Vagina (tissue), 2 donors: ENCODE results near the gene ASTN2. TPM values are rescaled to one million over a fixed set of nuclear protein-coding genes. Genes with fewer than 3 reads are reported as not detected.

Source experiments
- DNase-seq, 2 donors: peaks; one replicate each; pipeline ENCODE4 v3.0.0-alpha.2; 2017; ENCODE audit errors: extremely low spot score in 2 of 2
- H3K27ac ChIP-seq: fragments of 200-600 bp; sonication (generic); one replicate; pipeline ENCODE4 v1.5.1; 2019
- H3K27me3 ChIP-seq: fragments of 200-600 bp; sonication (generic); one replicate; pipeline ENCODE4 v1.5.1; 2019
- H3K36me3 ChIP-seq, 2 donors: fragments of 200-600 bp; sonication (generic); one replicate each; pipeline ENCODE4 v1.5.1; 2017 to 2019
- H3K4me1 ChIP-seq: fragments of 200-600 bp; sonication (generic); one replicate; pipeline ENCODE4 v1.5.1; 2019
- H3K4me3 ChIP-seq, 2 donors: fragments of 200-600 bp; sonication (generic); 1 replicate in 1 of 2; 2 replicates in 1 of 2; pipeline ENCODE4 v1.5.1; 2016 to 2019
- H3K9me3 ChIP-seq: fragments of 200-600 bp; sonication (generic); one replicate; pipeline ENCODE4 v1.5.1; 2019
- POLR2A ChIP-seq, 2 donors: fragments of 450-650 bp; IDR thresholded peaks; one replicate each; pipeline ENCODE4 v1.6.1; 2017; ENCODE audit warnings: antibody characterized with exemption in 2 of 2, mild to moderate bottlenecking in 2 of 2, moderate library complexity in 2 of 2
- POLR2AphosphoS5 ChIP-seq, 2 donors: sonication (generic); formaldehyde crosslinking; IDR thresholded peaks; one replicate each; pipeline ENCODE4 v1.9.0; 2017; ENCODE audit warnings: antibody characterized with exemption in 2 of 2, mild to moderate bottlenecking in 2 of 2, low read depth in 1 of 2; ENCODE audit not compliant: insufficient read depth in 1 of 2
- intact Hi-C: fragments of 100-400 bp; cut with DNase I; formaldehyde crosslinking; loops from one replicate; pipeline ENCODE4 v1.15.1; 2023
- total RNA-seq: library from RNA; depleted of rRNA; stranded (reverse); fragments of >200 nt; gene quantifications from one replicate; pipeline ENCODE4 v1.2.3, GENCODE V29; 2016
- TF ChIP-seq, protein P1 (sequence below), 3 experiments: fragments of 450-650 bp in 2 of 3; fragments of 200-600 bp in 1 of 3; sonication (generic) in 1 of 3; IDR thresholded peaks; one replicate each; pipeline ENCODE4 v1.5.1; 2017 to 2019; ENCODE audit warnings: antibody characterized with exemption in 3 of 3, mild to moderate bottlenecking in 2 of 3, moderate library complexity in 2 of 3

ASTN2 gene
- total RNA-seq, 1 donor from 2014 or later = 4.4 TPM

DNA sequence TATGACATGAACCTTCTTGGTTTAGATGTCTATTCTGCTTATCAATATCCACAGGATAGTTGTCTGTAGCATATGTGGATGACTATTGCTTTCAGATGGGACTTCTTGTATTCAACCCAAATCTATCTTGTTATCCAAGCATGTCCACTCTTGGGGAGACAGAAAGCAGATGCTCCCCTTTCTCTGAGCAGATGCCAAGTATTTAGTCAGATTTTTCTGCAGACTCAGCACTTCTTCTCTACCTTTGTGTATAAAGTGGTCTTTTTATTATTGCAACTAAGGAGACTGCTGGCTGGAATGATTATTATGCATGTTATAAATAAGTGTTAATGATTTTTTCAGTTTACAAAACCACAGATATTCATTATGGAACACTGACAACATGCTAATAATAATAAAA, 45.1 kb upstream of the ASTN2 start:
- Histone ChIP-seq H3K36me3 (no peaks in the 10 kb centered on the region), H3K27me3 (no peaks in the 10 kb centered on the region), H3K9me3 (no peaks in the 10 kb centered on the region), H3K4me3 (no peak overlapping the region), H3K4me1 (no peaks in the 10 kb centered on the region), H3K27ac (no peak overlapping the region)
- intact Hi-C loops = no loop called here
- no peak for DNase-seq
- TF ChIP-seq, protein P1, sequence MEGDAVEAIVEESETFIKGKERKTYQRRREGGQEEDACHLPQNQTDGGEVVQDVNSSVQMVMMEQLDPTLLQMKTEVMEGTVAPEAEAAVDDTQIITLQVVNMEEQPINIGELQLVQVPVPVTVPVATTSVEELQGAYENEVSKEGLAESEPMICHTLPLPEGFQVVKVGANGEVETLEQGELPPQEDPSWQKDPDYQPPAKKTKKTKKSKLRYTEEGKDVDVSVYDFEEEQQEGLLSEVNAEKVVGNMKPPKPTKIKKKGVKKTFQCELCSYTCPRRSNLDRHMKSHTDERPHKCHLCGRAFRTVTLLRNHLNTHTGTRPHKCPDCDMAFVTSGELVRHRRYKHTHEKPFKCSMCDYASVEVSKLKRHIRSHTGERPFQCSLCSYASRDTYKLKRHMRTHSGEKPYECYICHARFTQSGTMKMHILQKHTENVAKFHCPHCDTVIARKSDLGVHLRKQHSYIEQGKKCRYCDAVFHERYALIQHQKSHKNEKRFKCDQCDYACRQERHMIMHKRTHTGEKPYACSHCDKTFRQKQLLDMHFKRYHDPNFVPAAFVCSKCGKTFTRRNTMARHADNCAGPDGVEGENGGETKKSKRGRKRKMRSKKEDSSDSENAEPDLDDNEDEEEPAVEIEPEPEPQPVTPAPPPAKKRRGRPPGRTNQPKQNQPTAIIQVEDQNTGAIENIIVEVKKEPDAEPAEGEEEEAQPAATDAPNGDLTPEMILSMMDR (IDR thresholded peaks at IDR 0.05) = no peak
- TF ChIP-seq POLR2A (IDR thresholded peaks at IDR 0.05) = no peak
- TF ChIP-seq POLR2AphosphoS5 (IDR thresholded peaks at IDR 0.05; ENCODE audit: insufficient read depth in 1 of 2, low read depth in 1 of 2) = no peak

DNA sequence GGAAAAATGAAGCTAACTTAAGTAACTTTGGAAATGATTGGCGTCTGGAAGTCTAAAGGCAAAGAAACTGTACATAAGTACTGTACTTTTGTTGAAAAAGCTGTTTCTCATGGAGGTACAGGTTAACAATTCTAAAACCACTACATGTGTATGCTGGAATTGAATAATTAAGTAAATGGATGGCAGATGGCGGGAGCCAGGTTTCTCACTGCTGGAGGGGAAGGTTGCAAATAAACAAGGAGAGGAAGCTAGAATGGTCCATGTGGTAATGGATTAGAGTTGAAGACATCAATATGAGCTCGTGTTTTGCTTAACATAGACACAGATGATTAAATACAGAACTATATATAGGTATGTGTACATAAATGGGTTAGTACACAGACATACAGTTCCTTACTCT, 43.2 kb upstream of the ASTN2 start:
- H3K4me3 ChIP-seq = no peak overlapping the region
- no peaks in the 10 kb centered on the region for H3K36me3 ChIP-seq
- H3K27ac ChIP-seq = no peak overlapping the region
- TF ChIP-seq, protein P1 (IDR thresholded peaks at IDR 0.05) = no peak
- TF ChIP-seq POLR2AphosphoS5 (IDR thresholded peaks at IDR 0.05; ENCODE audit: insufficient read depth in 1 of 2, low read depth in 1 of 2) (no peak), POLR2A (IDR thresholded peaks at IDR 0.05) (no peak)
- no peaks in the 10 kb centered on the region for H3K27me3 ChIP-seq
- DNase-seq = no peak
- intact Hi-C loops = no loop called here
- H3K4me1 ChIP-seq = no peaks in the 10 kb centered on the region
- no peaks in the 10 kb centered on the region for H3K9me3 ChIP-seq

DNA sequence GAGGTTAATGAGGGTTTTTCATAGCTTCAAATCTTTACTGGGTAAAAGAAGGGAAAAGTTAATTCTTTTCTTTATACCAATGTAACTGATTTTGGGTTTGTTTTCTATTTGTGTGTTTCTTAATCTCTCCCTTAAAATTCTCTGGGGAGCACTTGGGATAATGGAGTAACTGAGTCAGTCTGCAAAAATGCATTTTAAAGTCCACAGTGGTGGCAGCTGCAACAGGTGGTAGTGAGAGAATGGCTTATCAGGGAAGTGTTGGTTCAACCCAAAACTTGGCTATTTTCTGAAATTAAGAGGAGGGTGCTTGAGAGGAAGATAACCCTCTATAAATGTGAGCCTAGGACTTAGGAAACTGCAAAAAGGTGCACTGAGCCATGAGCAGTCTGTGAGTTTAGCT, 39.9 kb upstream of the ASTN2 start:
- Histone ChIP-seq H3K27me3 (no peaks in the 10 kb centered on the region), H3K27ac (no peak overlapping the region), H3K4me1 (no peaks in the 10 kb centered on the region), H3K4me3 (no peak overlapping the region), H3K36me3 (no peaks in the 10 kb centered on the region), H3K9me3 (no peaks in the 10 kb centered on the region)
- intact Hi-C loops = no loop called here
- no peak for TF ChIP-seq POLR2A (IDR thresholded peaks at IDR 0.05)
- TF ChIP-seq, protein P1 (IDR thresholded peaks at IDR 0.05) = no peak
- TF ChIP-seq POLR2AphosphoS5 (IDR thresholded peaks at IDR 0.05; ENCODE audit: insufficient read depth in 1 of 2, low read depth in 1 of 2) = no peak
- DNase-seq = no peak

DNA sequence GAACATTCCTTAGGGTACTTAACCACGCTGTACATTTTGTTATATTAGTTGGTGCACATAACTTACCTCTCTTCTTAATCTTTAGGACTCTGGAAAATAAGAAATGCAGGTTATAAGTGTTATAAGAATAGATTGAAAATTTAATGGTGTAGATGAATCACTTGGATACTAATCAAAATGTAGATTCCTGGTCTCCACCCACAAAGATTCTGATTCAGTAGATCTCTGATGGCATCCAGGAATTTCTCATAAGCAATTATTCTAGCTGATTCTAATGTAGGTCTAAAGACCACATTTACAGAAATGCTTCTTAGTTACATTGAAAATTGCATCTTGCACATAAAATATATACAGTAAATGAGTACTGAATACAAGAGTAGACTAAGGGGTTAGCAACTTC, 38.9 kb upstream of the ASTN2 start:
- TF ChIP-seq POLR2AphosphoS5 (IDR thresholded peaks at IDR 0.05; ENCODE audit: insufficient read depth in 1 of 2, low read depth in 1 of 2) (no peak), POLR2A (IDR thresholded peaks at IDR 0.05) (no peak)
- TF ChIP-seq, protein P1 (IDR thresholded peaks at IDR 0.05) = no peak
- no peak overlapping the region for H3K4me3 ChIP-seq
- H3K36me3 ChIP-seq = no peaks in the 10 kb centered on the region
- no peaks in the 10 kb centered on the region for H3K4me1 ChIP-seq
- no peaks in the 10 kb centered on the region for H3K27me3 ChIP-seq
- DNase-seq = no peak
- H3K9me3 ChIP-seq = no peaks in the 10 kb centered on the region
- intact Hi-C loops = no loop called here
- no peak overlapping the region for H3K27ac ChIP-seq

DNA sequence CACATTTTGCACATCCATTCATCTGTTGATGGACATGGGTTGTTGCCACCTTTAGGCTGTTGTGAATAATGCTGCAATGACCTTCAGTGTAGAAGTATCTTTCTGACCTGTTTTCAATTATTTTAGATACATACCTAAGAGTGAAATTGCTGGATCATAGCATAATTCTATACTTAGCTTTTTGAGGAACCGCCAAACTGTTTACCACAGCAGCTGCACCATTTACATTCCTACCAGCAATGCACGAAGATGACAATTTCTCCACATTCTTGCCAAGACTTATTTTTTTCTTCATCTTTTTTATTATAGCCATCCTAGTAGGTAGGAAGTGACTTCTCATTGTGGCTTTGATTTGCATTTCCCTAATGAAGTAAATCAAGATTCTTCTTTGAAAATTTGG, 36.5 kb upstream of the ASTN2 start:
- Histone ChIP-seq H3K27ac (no peak overlapping the region), H3K36me3 (no peaks in the 10 kb centered on the region), H3K4me3 (no peak overlapping the region), H3K9me3 (no peaks in the 10 kb centered on the region), H3K4me1 (no peaks in the 10 kb centered on the region), H3K27me3 (no peaks in the 10 kb centered on the region)
- intact Hi-C loops = no loop called here
- no peak for DNase-seq
- TF ChIP-seq POLR2A (IDR thresholded peaks at IDR 0.05) = no peak
- TF ChIP-seq POLR2AphosphoS5 (IDR thresholded peaks at IDR 0.05; ENCODE audit: insufficient read depth in 1 of 2, low read depth in 1 of 2) = no peak
- TF ChIP-seq, protein P1 (IDR thresholded peaks at IDR 0.05) = no peak
